Panc1 (cell line): Measurements from ENCODE around the gene NXF3. TPM values are rescaled to one million over a fixed set of nuclear protein-coding genes. Genes with fewer than 3 reads are reported as not detected.

Source experiments
- ATAC-seq: fragments of 200-7000 bp; cut with Tn5 transposase; 2 replicates; pipeline ENCODE4 v1.9.1; 2020; ENCODE audit warnings: mild to moderate bottlenecking, moderate library complexity
- BruUV-seq: library from RNA; stranded (reverse); fragments of 400-500 nt; replicated peaks from 2 replicates; lab custom pipeline; 2021; lab: Mats Ljungman, UMichigan
- CTCF ChIA-PET: fragments of 300-600 bp; sonication (Branson Sonifier 250); formaldehyde crosslinking; loops from one replicate; lab custom pipeline; 2022; ENCODE audit warnings: antibody characterized with exemption; lab: Charles Lee
- POLR2A ChIA-PET: fragments of 300-600 bp; sonication (Branson Sonifier 250); formaldehyde crosslinking; loops from one replicate; lab custom pipeline; 2022; ENCODE audit warnings: antibody characterized with exemption; lab: Charles Lee
- DNase-seq: peaks from one replicate; pipeline ENCODE4 v3.0.0-alpha.2; 2010; ENCODE audit warnings: low read depth, low spot score
- H3K27ac ChIP-seq: 2 replicates; pipeline ENCODE4 v1.5.1; 2011; ENCODE audit warnings: mild to moderate bottlenecking, low read length, inconsistent platforms
- H3K27me3 ChIP-seq: fragments of 200-500 bp; sonication (Bioruptor generic); 2 replicates; pipeline ENCODE4 v1.6.0; 2014; ENCODE audit warnings: low read length, inconsistent platforms; ENCODE audit not compliant: control insufficient read depth, insufficient read depth
- H3K36me3 ChIP-seq: fragments of 200-500 bp; sonication (Bioruptor generic); 2 replicates; pipeline ENCODE4 v1.5.1; 2014; ENCODE audit warnings: inconsistent platforms, mild to moderate bottlenecking, low read length, moderate library complexity; ENCODE audit not compliant: control insufficient read depth, insufficient read depth
- H3K4me1 ChIP-seq: 2 replicates; pipeline ENCODE4 v1.5.1; 2011; ENCODE audit warnings: inconsistent platforms, mild to moderate bottlenecking, low read length, moderate library complexity; ENCODE audit not compliant: control insufficient read depth, insufficient read depth
- H3K4me3 ChIP-seq, 2 experiments: 2 replicates each; pipeline ENCODE4 v1.5.1; 2011 to 2012; ENCODE audit warnings: low read depth in 2 of 2, low read length in 2 of 2, mild to moderate bottlenecking in 2 of 2, inconsistent platforms in 1 of 2, moderate library complexity in 1 of 2
- H3K9me3 ChIP-seq: fragments of 200-500 bp; sonication (Bioruptor generic); 2 replicates; pipeline ENCODE4 v1.5.1; 2014; ENCODE audit warnings: low read depth, mild to moderate bottlenecking, inconsistent platforms, low read length, moderate library complexity; ENCODE audit not compliant: control insufficient read depth, insufficient read depth
- CTCF ChIP-seq: fragments of 450-650 bp; IDR thresholded peaks from 2 replicates; pipeline ENCODE4 v1.5.1; 2017; ENCODE audit warnings: mild to moderate bottlenecking
- POLR2AphosphoS5 ChIP-seq: IDR thresholded peaks from 2 replicates; pipeline ENCODE4 v1.6.1; 2012; ENCODE audit warnings: mild to moderate bottlenecking, low read depth, low read length, moderate library complexity
- REST ChIP-seq, 2 experiments: IDR thresholded peaks; 2 replicates each; pipeline ENCODE4 v1.6.1; 2011 to 2012; ENCODE audit warnings: low read depth in 2 of 2, control low read depth in 1 of 2, low read length in 1 of 2, mild to moderate bottlenecking in 1 of 2, moderate library complexity in 1 of 2; ENCODE audit not compliant: insufficient read depth in 1 of 2
- SIN3A ChIP-seq: IDR thresholded peaks from 2 replicates; pipeline ENCODE4 v1.6.1; 2012; ENCODE audit warnings: low read depth, mild to moderate bottlenecking, low read length, moderate library complexity, borderline replicate concordance; ENCODE audit not compliant: insufficient read depth
- TCF7L2 ChIP-seq: IDR thresholded peaks from 2 replicates; pipeline ENCODE4 v1.6.1; 2011; ENCODE audit warnings: mild to moderate bottlenecking, low read depth, low read length, inconsistent platforms
- in situ Hi-C: cut with HindIII; loops from 2 replicates; pipeline ENCODE4 v1.10.0; 2016; ENCODE audit warnings: low sequenced_read_pairs, low pct_unique_long_range_greater_than_20kb
- intact Hi-C: fragments of 100-400 bp; cut with micrococcal nuclease; formaldehyde crosslinking; loops from one replicate; pipeline ENCODE4 v1.10.0; 2022; ENCODE audit not compliant: unreplicated experiment
- total RNA-seq: library from RNA; stranded (reverse); gene quantifications from one replicate; pipeline ENCODE4 v1.2.1, GENCODE V29; 2021; ENCODE audit not compliant: unreplicated experiment

NXF3 gene
- total RNA-seq, 1 experiment from 2014 or later, result 0.26 TPM

- ChIA-PET CTCF (interaction anchor here (0.6 kb wide), 1 partner anchor 654 kb away, joined by 3 read pairs; no protein-coding TSS in a partner anchor), POLR2A (no interaction called here)
- Histone ChIP-seq H3K9me3 (no peaks in the 10 kb centered on the region), H3K27ac (no peak overlapping the region), H3K4me3 (no peak overlapping the region), H3K27me3 (no peaks in the 10 kb centered on the region), H3K36me3 (no peaks in the 10 kb centered on the region), H3K4me1 (no peaks in the 10 kb centered on the region)
- TF ChIP-seq POLR2AphosphoS5, result no peak
- no peak for TF ChIP-seq TCF7L2
- TF ChIP-seq CTCF, result no peak
- TF ChIP-seq SIN3A, result no peak
- TF ChIP-seq REST (IDR thresholded peaks at IDR 0.05; ENCODE audit: insufficient read depth in 1 of 2, low read depth in 2 of 2, low read length in 1 of 2), result no peak
- BruUV-seq, result no TSS peak
- ATAC-seq (no peak), DNase-seq (no peak)
- in situ Hi-C loops (no loop called here), intact Hi-C loops (no loop called here)
Measured at GRCh38 chrX:103101299-103102042, 8.5 kb upstream of the NXF3 start.

GRCh38 chrX:103100484-103100883, 7.5 kb upstream of the NXF3 start:
- ATAC-seq, result no peak
- BruUV-seq, result no TSS peak
- H3K27ac ChIP-seq, result no peak overlapping the region
- no peak overlapping the region for H3K4me3 ChIP-seq
- ChIA-PET CTCF (no interaction called here), POLR2A (no interaction called here)
- in situ Hi-C loops, result no loop called here
- H3K4me1 ChIP-seq, result no peaks in the 10 kb centered on the region
- no peaks in the 10 kb centered on the region for H3K9me3 ChIP-seq
- H3K36me3 ChIP-seq, result no peaks in the 10 kb centered on the region
- no peak for DNase-seq
- intact Hi-C loops, result no loop called here
- H3K27me3 ChIP-seq, result no peaks in the 10 kb centered on the region
- TF ChIP-seq POLR2AphosphoS5 (no peak), REST (IDR thresholded peaks at IDR 0.05; ENCODE audit: insufficient read depth in 1 of 2, low read depth in 2 of 2, low read length in 1 of 2) (no peak)
